ENCODE measurements around the gene PDE4B.
"Not testable (repeated sequence)": the region's sequence is repeated elsewhere in the genome, so short reads cannot be mapped to it uniquely, and the experiment has no call there.

PDE4B gene

DNA sequence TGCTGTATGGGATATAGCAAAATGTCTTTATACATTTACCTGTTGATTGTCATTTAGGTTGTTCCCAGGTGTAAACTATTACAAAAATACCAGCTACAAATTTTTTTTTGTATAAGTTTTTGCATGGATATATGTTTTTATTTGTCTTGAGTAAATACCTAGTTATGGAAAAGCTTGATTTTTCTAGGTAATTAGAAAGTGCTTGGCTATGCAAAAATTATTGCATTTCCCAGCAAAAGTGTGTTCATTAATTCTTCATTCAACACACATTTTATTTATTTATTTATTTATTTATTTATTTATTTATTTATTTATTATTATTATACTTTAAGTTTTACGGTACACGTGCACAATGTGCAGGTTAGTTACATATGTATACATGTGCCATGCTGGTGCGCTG lies 22.1 kb downstream of the PDE4B start:
- no peak for DNase-seq (ENCODE audit: low read depth, low spot score)

GRCh38 chr1:65817891-65818290 lies 25.2 kb downstream of the PDE4B start:
- no peak for DNase-seq (ENCODE audit: low read depth, low spot score)

DNA sequence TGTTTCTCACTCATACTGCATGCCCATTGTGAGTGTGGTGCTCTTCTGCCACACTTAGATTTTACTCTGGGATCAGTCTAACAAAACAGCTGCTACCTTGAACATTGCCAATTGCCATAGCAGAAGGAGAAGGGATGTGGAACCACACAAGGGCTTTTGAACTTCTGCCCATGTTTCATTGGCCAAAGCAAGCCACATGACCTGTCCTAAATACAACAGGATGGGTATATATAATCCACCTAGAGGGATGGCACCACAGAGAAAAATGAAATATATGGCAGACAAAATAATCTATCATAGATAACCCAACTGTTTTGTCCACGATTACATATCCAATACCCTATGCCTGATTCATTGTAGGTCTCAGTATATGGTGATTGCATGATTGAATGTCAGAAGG lies 26.3 kb downstream of the PDE4B start:
- no peak for DNase-seq (ENCODE audit: low read depth, low spot score)

- peak; percentile 88 for DNase-seq (ENCODE audit: low read depth, low spot score)
Observed at GRCh38 chr1:65820983-65821382, 28.3 kb downstream of the PDE4B start.

DNA sequence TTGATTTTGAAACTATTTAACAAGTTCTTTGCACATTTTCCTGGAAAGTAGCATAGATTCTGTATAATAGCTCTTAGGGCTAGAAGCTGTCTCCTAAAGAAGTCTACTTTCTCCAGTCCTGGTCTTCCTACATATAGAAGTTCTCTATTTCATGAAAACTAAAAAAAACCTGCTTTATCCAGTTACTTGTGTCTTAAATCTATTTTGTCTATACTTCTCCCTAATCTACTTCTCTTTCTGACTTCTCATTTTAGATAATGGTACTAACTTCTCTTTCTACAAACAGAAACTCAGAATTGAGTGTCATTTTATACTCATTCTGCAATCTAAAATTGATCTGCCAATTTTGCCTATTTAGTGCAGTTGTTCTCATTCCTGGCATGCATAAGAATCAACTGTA lies 28.7 kb downstream of the PDE4B start:
- DNase-seq (ENCODE audit: low read depth, low spot score) = no peak

DNA sequence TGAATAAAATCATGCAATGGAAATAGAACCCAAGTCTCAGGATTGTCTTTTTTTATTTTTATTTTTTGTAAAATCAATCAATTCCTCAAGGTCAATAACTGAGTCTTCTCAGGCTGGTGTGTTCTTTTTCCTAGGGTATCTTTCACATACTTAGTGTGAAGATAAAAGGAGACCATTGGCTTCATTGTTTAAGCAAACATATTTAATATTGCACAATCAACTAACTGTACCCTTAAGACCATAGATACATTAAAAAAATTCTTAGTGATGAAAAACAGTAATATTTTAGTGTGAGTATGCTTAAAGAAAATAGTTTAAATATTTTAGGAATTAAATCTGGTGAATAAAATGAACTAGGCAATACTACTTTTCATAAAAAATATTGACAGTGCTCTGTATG lies 31.4 kb downstream of the PDE4B start:
- DNase-seq (ENCODE audit: low read depth, low spot score) = no peak

DNA sequence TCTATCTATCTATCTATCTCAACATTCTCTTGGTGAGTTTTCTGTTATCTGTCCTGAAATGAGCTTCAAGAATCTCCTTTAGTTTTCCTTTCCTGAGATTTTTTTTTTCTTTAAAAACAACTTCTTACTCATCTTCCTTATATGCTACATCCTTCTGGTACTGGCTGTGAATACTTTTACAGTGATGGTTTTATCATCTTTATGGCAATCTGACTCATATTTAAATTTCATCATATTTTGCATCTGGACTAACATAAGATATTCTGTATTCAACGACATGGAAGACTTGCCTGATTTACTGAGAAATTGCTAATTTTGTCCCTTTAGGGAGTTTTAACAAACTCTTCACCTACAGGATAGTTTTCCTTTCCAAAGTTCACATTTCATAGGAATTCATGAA lies 33.0 kb downstream of the PDE4B start:
- DNase-seq (ENCODE audit: low read depth, low spot score) = no peak

GRCh38 chr1:65826782-65827181 lies 34.1 kb downstream of the PDE4B start:
- no peak for DNase-seq (ENCODE audit: low read depth, low spot score)

DNA sequence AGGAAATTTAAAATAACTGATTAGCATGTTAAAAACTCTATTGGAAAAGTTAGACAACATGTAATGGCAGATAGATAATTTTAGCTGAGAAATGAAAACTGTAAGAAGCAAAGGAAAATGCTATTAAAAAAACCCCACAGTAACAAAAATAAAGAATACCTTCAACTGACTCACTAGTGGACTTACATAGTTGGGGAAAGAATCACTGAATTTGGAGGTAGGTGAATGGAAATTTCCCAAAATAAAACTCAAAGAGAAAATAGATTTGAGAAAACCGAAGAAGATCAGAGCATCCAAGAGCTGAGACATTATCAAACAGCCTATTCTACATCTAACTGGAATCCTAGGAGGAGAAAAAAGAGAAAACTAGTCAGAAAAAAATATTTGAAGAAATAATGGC lies 34.7 kb downstream of the PDE4B start:
- DNase-seq (ENCODE audit: low read depth, low spot score) = peak; percentile 5

- no peak for DNase-seq (ENCODE audit: low read depth, low spot score)
Observed at GRCh38 chr1:65830306-65830705, 37.6 kb downstream of the PDE4B start.

DNA sequence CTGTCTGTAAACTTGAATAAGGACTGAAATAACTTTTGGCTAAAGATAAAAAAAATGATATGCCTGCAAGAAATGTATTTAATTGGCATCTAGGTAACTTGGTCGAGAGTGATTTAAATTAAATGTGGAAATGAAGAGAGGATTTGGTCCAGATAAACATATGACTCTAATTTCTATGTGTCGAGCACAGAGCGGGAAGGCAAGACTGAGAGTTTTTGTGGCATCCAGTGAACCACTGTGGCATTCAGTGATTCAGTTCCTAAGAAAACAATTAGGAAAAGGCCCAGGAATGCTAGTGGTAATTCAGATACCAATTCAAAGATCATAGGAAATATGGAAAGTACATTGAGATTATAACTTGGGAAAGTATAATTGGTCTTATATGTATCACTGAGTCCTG lies 39.6 kb downstream of the PDE4B start:
- peak; percentile 62 for DNase-seq (ENCODE audit: low read depth, low spot score)

DNA sequence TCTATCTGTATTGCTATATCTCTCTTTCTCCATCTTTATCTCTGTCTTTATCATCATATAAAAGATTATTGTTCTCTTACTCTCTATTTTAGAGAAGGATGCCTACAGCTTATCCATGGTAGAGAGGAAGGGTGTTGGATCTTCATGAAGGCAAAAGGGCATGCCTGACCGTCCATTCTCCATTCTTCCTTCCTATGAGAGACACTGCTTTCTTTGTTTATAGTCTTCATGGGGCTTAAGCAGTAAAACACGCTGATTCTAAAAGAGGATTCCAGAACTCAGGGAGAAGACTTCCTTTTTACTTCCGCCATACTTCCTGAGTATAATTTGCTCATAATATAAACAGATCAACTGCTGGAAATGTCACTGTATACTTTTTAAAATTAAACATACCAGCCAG lies 44.0 kb downstream of the PDE4B start:
- no peak for DNase-seq (ENCODE audit: low read depth, low spot score)

DNA sequence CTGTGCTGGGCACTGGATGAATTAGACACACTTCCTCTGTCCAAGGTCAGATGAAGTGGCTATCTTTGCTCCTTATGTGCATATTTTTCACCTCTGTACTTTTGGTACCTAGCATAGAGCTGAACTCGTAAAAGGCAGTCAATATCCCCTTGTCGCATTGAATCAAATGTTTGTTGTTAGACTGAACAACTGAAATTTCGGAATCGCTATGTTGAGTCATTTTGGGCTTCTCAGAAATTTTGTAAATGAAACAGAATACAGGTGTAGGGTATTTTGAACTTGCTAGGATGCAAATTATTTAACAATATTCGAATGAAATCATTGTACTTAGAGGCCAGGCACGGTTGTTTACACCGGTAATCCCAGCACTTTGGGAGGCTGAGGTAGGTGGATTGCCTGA lies 48.0 kb downstream of the PDE4B start:
- no peak for DNase-seq (ENCODE audit: low read depth, low spot score)

DNA sequence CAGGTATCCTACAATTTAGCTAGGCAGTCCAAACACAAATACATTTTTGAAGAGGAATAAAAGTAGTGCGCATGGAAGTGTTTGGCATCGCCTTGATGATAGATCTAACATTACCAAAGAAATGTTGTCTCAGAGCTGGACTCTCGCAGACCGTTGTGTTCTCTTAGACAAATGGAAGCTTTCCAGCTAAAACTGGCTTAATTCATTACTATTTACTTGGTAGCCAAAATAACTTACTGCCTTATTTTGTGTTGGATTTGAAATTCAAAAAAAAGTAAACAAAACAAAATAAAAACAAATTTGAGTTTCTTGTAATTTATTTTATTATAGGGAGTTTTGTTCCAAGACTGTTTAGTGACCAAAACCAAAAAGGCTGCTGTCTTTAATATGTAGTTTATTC lies 51.6 kb downstream of the PDE4B start:
- no peak for DNase-seq (ENCODE audit: low read depth, low spot score)

- no peak for DNase-seq (ENCODE audit: low read depth, low spot score)
Observed at GRCh38 chr1:65844821-65845534, 52.3 kb downstream of the PDE4B start.

- DNase-seq (ENCODE audit: low read depth, low spot score) = no peak
Observed at GRCh38 chr1:65845535-65846060, 52.9 kb downstream of the PDE4B start.

- DNase-seq (ENCODE audit: low read depth, low spot score) = no peak
Observed at GRCh38 chr1:65846866-65847265, 54.2 kb downstream of the PDE4B start.

DNA sequence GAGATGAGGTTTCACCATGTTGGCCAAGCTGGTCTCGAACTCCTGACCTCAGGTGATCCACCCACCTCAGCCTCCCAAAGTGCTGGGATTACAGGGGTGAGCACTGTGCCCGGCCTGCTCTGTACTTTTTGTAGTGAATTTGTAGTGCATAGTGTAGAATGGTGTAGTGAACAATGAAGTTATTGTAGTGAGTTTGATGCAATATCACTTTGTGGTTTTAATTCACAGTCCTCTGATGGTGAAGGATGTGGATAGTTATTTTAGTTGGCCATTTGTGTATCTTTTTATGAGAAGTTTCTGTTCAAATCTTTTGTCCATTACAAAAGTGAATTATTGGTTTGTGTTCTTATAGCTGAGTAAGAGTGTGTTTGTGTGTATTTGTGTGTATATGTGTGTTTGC lies 57.6 kb downstream of the PDE4B start:
- DNase-seq (ENCODE audit: low read depth, low spot score) = no peak

GRCh38 chr1:65856591-65856990 lies 63.9 kb downstream of the PDE4B start:
- DNase-seq (ENCODE audit: low read depth, low spot score) = peak; percentile 84

GRCh38 chr1:65866439-65866838 lies 73.7 kb downstream of the PDE4B start:
- no peak for DNase-seq (ENCODE audit: low read depth, low spot score)

DNA sequence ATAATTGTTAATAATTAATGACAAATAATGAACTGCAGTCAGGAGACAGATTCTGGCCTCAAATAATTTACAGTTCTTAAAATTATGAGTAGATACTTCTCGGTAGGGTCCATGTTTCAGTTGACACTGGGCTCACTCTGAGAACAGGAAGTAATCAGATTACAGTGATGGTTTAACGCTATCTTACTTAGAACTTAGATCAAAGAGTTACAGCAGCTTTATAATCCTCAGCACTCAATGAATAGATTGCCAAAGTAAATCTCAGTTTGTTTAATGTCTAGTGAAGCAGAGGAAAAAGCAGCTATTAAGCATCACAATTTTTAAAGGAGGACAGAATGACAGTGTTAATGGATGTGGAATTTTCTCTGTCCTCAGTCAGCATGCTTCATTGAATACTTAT lies 79.6 kb downstream of the PDE4B start:
- peak; percentile 16 for DNase-seq (ENCODE audit: low read depth, low spot score)

DNA sequence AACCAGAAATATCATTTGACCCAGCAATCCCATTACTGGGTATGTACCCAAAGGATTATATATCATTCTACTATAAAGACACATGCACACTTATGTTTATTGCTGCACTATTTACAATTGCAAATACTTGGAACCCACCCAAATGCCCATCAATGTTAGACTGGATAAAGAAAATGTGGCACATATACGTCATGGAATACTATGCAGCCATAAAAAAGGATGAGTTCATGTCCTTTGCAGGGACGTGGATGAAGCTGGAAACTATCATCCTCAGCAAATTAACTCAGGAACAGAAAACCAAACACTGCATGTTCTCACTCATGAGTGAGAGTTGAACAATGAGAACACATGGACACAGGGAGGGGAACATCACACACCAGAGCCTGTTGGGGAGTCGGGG lies 85.6 kb downstream of the PDE4B start:
- DNase-seq (ENCODE audit: low read depth, low spot score) = not testable (repeated sequence)

DNA sequence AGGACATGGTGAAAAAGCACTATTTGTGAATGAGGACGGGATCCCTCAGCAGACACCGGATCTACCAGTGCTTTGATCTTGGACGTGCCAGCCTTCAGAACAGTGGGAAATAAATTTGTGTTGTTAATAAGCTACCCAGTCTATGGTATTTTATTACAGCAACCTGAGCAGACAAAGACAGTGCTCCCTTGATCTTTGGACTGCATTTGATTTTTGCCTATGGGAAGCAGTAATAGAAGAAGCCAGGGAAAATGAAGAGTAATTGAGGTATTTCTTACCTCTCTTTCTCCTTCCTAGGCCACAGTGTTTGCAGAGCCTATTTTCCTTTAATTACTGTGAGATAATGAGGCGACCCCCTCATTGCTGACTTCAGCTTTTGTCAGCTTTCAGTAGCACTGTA lies 87.9 kb downstream of the PDE4B start:
- DNase-seq (ENCODE audit: low read depth, low spot score) = no peak

- peak; percentile 28 for DNase-seq (ENCODE audit: low read depth, low spot score)
Observed at GRCh38 chr1:65881067-65881594, 88.4 kb downstream of the PDE4B start.
